AG09309 (cell line): Measurements from ENCODE around the gene SYT6.
A peak's percentile ranks its signal among the peaks of the same experiment; 100 is the strongest.

Experiments used
- DNase-seq: peaks from one replicate; pipeline ENCODE4 v3.0.0-alpha.2; 2010; ENCODE audit warnings: low read depth
- H3K4me3 ChIP-seq: 2 replicates; pipeline ENCODE4 v1.5.1; 2011; ENCODE audit warnings: mild to moderate bottlenecking, low read depth, low read length, moderate library complexity; ENCODE audit not compliant: control insufficient read depth
- TF ChIP-seq, protein P1 (sequence below): IDR thresholded peaks from 2 replicates; pipeline ENCODE4 v1.5.1; 2011; ENCODE audit warnings: mild to moderate bottlenecking, low read depth, low read length, inconsistent platforms; ENCODE audit not compliant: insufficient read depth, control insufficient read depth; ENCODE audit errors: missing control alignments

The SYT6 gene, protein sequence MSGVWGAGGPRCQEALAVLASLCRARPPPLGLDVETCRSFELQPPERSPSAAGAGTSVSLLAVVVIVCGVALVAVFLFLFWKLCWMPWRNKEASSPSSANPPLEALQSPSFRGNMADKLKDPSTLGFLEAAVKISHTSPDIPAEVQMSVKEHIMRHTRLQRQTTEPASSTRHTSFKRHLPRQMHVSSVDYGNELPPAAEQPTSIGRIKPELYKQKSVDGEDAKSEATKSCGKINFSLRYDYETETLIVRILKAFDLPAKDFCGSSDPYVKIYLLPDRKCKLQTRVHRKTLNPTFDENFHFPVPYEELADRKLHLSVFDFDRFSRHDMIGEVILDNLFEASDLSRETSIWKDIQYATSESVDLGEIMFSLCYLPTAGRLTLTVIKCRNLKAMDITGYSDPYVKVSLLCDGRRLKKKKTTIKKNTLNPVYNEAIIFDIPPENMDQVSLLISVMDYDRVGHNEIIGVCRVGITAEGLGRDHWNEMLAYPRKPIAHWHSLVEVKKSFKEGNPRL

DNA sequence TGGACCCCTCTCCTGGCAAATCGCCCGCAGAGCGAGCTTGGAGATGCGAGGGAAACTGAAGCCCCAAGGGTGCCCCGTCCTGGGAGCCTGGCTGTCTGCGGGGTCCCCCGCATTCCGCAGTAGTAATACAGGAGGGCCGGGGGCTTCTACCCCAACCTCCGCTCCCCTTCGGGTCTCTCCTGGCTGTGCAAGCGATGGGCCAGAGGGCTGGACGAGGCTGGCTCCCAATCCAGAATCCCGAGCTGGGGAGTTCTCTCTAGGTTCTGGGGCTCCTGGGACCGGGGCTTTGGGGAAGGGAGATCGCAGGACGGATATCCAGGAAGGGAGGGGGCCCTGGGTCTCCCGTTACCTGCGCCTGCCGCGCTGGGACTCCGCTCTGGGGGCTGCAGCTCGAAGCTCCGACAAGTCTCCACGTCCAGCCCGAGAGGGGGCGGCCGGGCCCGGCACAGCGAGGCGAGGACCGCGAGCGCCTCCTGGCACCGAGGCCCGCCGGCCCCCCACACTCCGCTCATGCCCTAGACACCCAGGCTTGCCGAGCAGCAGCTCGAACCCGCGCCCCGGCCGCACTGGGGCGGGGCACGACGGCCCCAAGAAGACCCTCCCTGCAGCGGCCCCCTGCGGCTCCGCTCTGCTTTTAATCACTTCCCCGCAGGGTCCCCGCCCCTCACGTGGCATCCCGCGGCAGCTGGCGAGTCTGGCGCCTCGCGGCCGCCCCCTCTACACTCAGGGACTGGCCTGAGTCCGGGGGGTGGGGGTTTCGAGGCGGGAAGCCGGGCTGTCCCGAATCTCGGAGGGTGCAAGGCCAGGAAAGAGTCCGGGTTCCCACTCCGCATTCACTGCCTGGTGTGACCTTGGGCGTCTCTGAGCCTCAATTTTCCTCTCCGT lies at the start of gene SYT6:
TSS of gene SYT6 (minus strand) at position 609 of the 885 bp plus-strand sequence. CDS start at position 512, 97 bp downstream.
- peak within 1 kb of the TSS; percentile 6; the same call in 1 of the 2 replicates for H3K4me3 ChIP-seq
- no peak for DNase-seq
- TF ChIP-seq, protein P1, sequence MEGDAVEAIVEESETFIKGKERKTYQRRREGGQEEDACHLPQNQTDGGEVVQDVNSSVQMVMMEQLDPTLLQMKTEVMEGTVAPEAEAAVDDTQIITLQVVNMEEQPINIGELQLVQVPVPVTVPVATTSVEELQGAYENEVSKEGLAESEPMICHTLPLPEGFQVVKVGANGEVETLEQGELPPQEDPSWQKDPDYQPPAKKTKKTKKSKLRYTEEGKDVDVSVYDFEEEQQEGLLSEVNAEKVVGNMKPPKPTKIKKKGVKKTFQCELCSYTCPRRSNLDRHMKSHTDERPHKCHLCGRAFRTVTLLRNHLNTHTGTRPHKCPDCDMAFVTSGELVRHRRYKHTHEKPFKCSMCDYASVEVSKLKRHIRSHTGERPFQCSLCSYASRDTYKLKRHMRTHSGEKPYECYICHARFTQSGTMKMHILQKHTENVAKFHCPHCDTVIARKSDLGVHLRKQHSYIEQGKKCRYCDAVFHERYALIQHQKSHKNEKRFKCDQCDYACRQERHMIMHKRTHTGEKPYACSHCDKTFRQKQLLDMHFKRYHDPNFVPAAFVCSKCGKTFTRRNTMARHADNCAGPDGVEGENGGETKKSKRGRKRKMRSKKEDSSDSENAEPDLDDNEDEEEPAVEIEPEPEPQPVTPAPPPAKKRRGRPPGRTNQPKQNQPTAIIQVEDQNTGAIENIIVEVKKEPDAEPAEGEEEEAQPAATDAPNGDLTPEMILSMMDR, result no peak

DNA sequence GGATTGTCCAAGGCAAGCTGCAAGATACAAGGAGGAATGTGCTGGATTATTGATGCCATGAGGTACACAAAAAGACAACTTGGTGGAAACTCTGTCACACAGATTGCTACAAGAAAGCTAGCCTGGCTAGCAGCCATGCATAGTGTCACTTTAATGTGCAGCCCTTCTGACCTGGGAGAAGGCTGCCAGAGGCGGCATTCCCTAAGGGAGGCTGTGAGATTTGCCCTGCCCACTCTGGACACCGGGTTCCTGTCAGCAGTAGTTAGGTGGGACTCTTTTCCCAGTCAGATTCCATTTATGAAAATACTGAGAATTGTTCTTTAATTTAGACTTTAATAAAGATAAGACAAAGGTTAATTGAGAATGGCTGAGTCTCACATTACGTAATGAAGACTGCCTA lies 47.8 kb upstream of the SYT6 start:
- DNase-seq, result no peak
- TF ChIP-seq, protein P1, result no peak
- no peak overlapping the region for H3K4me3 ChIP-seq

DNA sequence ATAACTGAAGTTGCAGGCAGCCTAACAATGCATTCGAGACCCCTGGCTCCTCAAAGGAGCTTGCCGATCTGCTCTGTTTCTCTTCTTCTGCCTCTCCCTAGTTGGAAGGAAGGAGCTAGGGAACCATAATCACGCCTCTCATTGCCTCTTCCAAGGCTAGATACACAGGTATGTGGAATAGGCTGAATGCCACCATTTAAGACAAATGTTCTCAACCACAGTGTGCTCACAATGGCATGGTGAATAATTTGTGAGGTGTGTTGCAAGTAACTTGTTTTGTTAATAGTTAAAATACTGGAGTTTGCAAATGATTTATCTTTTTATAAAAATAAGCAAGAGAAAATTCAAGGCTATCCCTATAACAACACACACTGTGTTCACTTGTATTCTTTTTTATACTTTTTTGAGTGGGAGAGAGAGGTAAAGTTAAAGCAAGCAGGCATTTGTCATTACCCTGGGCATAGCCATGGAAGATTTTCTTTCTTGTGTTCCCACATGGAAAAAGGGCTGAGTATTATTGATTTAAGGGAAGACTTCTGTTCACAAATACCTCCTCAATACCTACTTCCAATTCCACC lies 45.4 kb upstream of the SYT6 start:
- DNase-seq, result no peak
- H3K4me3 ChIP-seq, result no peak overlapping the region
- TF ChIP-seq, protein P1, result no peak

DNA sequence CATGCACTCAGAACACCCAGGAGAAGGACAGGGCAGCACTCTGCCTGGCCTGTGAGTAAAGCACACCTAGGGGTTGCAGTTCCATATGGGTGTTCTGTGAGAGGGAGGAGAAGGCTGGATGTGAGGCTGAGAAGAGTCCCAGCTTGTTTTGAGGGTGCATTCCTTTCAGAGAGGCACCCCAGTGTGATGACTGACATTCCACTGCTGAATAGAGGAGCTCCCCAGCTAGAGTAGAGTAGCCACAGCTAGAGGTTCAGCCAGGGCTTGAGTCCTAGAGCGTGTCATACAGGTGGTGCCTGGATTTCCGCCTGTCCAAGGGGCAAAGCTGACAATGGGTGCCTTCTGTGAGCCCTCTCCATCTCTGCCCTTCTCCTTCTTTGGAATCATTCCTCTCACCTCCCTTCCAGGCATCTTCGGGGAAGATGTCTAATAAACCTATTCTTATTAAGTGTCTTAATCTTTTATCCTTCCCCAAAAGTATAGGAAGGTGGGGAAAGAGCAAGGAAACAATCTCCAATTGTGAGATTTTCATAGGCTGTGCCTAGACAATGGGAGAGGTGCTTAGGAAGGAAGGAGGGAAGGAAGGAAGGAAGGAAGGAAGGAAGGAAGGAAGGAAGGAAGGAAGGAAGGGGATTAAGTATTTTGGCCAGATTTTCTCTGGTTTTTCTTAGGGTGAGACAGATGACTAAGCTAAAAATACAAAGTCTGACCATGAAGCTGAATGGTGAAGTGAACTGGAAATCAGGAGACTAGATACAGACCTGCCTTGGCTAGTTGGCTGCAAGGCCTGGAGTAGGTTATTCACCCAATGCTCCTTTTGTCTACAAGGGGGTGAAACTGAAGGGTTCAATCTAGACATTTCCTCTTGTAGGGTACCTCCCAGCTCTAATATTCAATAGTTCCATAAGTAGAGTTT lies 43.6 kb upstream of the SYT6 start:
- no peak overlapping the region for H3K4me3 ChIP-seq
- no peak for DNase-seq
- TF ChIP-seq, protein P1, result no peak

DNA sequence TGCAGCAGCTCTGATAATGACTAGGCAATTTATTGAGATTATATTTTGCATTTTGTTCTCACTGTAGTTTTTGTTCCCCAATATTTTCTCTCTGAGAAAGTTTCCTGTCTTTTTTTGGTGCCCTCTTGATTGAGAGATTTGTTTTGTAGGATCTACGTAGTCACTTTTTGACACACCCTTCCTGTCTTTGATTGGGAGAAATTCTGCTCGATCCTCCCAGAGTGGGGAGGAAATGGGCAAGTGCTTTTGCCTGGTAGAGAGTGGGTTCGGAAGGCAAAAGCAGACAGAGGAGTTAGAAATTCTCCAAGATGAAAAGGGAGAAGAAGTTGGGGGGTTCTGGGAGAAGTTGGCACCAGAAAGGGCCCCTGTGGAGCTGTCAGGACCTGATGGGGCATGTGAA lies 42.1 kb upstream of the SYT6 start:
- no peak overlapping the region for H3K4me3 ChIP-seq
- TF ChIP-seq, protein P1, result no peak
- DNase-seq, result no peak

DNA sequence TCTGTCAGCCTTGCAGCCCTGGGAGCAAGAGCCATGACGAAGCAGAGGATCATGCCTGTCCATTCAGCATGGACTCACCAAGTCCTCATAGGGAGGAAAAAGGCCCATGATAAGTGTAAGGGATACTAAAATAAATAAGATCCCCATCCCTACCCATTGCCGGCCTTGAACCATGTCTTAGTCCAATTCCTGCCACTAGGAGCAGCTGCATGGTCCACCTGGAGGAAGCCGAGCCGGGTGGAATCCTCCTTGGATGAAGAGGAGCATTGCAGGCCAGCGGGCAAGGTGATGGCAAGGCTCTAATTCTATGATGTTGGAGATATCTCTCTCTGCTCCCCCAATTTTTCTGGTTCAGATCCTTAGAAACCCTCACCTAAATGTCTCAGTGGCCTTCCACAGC lies 38.7 kb upstream of the SYT6 start:
- TF ChIP-seq, protein P1, result no peak
- H3K4me3 ChIP-seq, result no peak overlapping the region
- no peak for DNase-seq
